ENCODE results near the gene CRHBP. TPM values are rescaled to one million over a fixed set of nuclear protein-coding genes. Genes with fewer than 3 reads are reported as not detected.

The CRHBP gene
- total RNA-seq, 2 donors from 2014 or later, result 2.0 to 3.2 TPM

DNA sequence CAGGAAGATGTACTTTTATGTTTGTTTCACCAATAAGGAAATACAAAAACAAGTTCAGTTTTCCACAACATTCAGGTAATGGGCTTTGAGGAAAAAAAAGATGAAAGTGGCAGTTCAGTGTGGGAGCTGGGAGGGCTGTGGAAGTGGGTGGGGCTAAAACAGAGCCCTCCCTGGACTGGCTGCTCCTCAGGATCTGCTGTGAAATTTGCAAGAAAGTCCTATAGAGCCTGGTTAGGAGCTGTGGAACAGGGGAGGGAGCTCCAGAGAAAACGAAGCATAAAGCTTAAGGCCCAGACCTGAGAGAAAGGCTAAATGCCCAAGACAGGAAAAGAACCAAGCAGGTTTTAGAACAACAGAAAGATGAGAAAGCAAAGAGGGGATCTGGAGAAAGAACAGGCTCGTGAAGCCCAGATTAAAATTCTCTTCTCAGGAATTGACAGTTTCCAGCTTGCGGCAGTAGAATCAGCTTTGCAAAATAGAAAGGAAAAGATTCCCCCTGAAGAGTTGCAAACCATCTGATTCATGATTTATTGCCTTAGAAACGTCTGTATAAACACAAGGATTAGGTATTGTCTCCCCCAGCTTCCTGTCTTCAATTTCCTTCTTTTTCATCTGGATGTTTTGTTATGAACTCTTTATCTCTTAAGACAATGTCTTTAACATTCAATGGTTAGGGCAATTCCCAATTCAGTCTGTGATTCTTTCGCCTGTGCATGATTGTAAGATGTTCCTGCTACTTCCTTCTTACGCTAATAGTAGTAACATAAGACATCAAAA lies 26.3 kb upstream of the CRHBP start:
- no peak for ATAC-seq (ENCODE audit: insufficient number of reproducible peaks, low FRiP score, low read depth)

DNA sequence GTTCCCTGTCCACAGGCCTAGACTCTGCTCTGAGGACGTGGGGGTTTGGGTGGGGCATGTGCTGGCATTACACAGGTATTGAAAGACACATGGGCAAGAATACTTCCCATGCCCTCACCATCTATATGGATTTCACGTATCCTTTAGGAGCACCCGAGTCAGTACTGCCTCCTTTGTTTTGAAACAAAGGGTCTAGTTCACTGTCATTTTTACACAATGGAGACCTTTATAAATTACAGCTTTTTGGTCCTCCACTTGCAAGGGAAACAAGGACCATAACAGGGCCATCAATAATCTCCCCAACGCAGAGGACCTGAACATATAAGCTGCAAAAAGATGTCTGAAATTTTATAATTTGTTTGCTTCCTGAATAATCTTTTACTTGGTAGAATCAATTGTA lies 24.9 kb upstream of the CRHBP start:
- H3K36me3 ChIP-seq, result no peaks in the 10 kb centered on the region
- H3K27ac ChIP-seq, result no peak overlapping the region
- no peaks in the 10 kb centered on the region for H3K27me3 ChIP-seq (replicated peaks; ENCODE audit: insufficient read depth)
- H3K9me3 ChIP-seq, result no peaks in the 10 kb centered on the region
- H3K4me3 ChIP-seq, result no peak overlapping the region
- DNase-seq (ENCODE audit: low spot score) (no peak), ATAC-seq (ENCODE audit: insufficient number of reproducible peaks, low FRiP score, low read depth) (no peak)
- no peak for TF ChIP-seq CTCF (IDR thresholded peaks at IDR 0.05)
- no peaks in the 10 kb centered on the region for H3K4me1 ChIP-seq (ENCODE audit: control insufficient read depth in 1 of 2, low read depth in 2 of 2)

More for the DNA sequence above, 26.3 kb upstream of the CRHBP start:
- DNase-seq (ENCODE audit: low spot score), result no peak
- H3K27ac ChIP-seq, result no peak overlapping the region
- no peaks in the 10 kb centered on the region for H3K9me3 ChIP-seq
- no peaks in the 10 kb centered on the region for H3K4me1 ChIP-seq (ENCODE audit: control insufficient read depth in 1 of 2, low read depth in 2 of 2)
- no peak overlapping the region for H3K4me3 ChIP-seq
- H3K36me3 ChIP-seq, result no peaks in the 10 kb centered on the region
- no peak for TF ChIP-seq CTCF (IDR thresholded peaks at IDR 0.05)
- no peaks in the 10 kb centered on the region for H3K27me3 ChIP-seq (replicated peaks; ENCODE audit: insufficient read depth)

DNA sequence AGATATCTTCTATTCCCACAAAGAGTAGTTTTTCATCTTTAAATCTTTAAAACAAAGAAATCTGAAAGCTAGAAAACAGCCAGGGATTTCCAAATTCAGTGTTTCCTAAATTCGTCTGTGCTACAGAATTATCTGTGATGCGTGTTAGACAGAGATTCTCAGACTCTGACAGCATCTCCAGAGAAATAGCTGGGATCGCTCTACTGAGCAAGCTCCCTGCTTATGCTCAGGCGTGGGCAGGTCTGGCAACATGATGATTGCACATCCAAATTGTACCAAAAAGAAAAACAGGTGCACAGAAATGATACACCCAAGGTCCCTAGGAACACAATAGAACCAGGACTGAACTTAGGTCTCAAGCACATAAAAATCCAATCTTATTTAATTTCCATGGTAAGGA lies 22.8 kb upstream of the CRHBP start:
- Histone ChIP-seq H3K4me3 (no peak overlapping the region), H3K27me3 (replicated peaks; ENCODE audit: insufficient read depth) (no peaks in the 10 kb centered on the region), H3K27ac (no peak overlapping the region), H3K9me3 (no peaks in the 10 kb centered on the region), H3K36me3 (no peaks in the 10 kb centered on the region), H3K4me1 (ENCODE audit: control insufficient read depth in 1 of 2, low read depth in 2 of 2) (no peaks in the 10 kb centered on the region)
- no peak for DNase-seq (ENCODE audit: low spot score)
- no peak for TF ChIP-seq CTCF (IDR thresholded peaks at IDR 0.05)
- ATAC-seq (ENCODE audit: insufficient number of reproducible peaks, low FRiP score, low read depth), result no peak

DNA sequence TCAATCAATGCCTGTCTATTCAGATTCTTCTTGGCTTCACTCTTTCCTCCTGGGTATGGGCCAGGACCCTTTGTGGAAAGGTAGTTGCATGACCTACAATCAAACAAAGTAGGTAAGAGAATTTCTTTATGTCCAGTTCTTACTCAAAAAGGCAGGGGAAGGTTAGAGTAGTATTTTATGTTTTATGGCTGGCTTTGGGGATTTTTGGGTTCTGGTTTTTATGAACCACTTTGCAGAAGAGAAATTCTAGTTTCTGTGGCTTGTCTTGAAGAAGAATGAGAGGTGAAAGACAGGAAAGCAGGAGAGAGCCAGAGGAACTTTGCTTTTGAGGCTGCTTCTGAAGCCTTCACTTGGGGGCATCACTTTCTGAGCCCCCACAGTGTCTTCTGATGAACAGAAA lies 14.7 kb upstream of the CRHBP start:
- no peak overlapping the region for H3K27ac ChIP-seq
- DNase-seq (ENCODE audit: low spot score) (no peak), ATAC-seq (ENCODE audit: insufficient number of reproducible peaks, low FRiP score, low read depth) (no peak)
- H3K9me3 ChIP-seq, result no peaks in the 10 kb centered on the region
- no peak for TF ChIP-seq CTCF (IDR thresholded peaks at IDR 0.05)
- H3K27me3 ChIP-seq (replicated peaks; ENCODE audit: insufficient read depth), result no peaks in the 10 kb centered on the region
- no peaks in the 10 kb centered on the region for H3K4me1 ChIP-seq (ENCODE audit: control insufficient read depth in 1 of 2, low read depth in 2 of 2)
- no peak overlapping the region for H3K4me3 ChIP-seq
- no peaks in the 10 kb centered on the region for H3K36me3 ChIP-seq

DNA sequence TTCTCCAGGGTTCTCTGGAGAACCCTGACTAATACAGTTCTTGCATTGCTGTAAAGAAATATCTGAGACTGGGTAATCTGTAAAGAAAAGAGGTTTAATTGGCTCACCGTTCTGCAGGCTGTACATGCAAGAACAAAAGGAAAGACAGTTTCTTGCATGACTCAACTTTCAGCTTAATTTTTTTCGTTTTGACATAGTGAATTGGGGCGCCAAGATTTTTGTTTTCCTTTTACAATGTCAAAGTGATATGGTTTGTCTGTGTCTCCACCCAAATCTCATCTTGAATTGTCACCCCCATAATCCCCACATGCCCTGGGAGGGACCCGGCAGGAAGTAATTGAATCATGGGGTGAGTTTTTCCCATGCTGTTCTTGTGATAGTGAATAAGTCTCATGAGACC lies 11.8 kb upstream of the CRHBP start:
- H3K9me3 ChIP-seq, result no peaks in the 10 kb centered on the region
- no peak overlapping the region for H3K27ac ChIP-seq
- no peak for DNase-seq (ENCODE audit: low spot score)
- H3K36me3 ChIP-seq, result no peaks in the 10 kb centered on the region
- no peak overlapping the region for H3K4me3 ChIP-seq
- no peaks in the 10 kb centered on the region for H3K4me1 ChIP-seq (ENCODE audit: control insufficient read depth in 1 of 2, low read depth in 2 of 2)
- no peak for ATAC-seq (ENCODE audit: insufficient number of reproducible peaks, low FRiP score, low read depth)
- TF ChIP-seq CTCF (IDR thresholded peaks at IDR 0.05), result no peak
- H3K27me3 ChIP-seq (replicated peaks; ENCODE audit: insufficient read depth), result no peaks in the 10 kb centered on the region

Measured in thoracic aorta (tissue), 2 donors.